Osteocyte (in vitro differentiated cells): ENCODE data around the gene TTC24. TPM values are rescaled to one million over a fixed set of nuclear protein-coding genes. Genes with fewer than 3 reads are reported as not detected.
"Not testable (repeated sequence)": the region's sequence is repeated elsewhere in the genome, so short reads cannot be mapped to it uniquely, and the experiment has no call there.

Source experiments
- DNase-seq: peaks from one replicate; pipeline ENCODE4 v3.0.0; 2021; ENCODE audit warnings: mixed read lengths; ENCODE audit not compliant: unreplicated experiment; ENCODE audit errors: extremely low spot score
- H3K27ac Mint-ChIP-seq: one replicate; pipeline ENCODE4 v1.8.0; 2021; ENCODE audit warnings: mild to moderate bottlenecking, mixed read lengths; ENCODE audit not compliant: unreplicated experiment
- H3K27me3 Mint-ChIP-seq: one replicate; pipeline ENCODE4 v1.8.0; 2021; ENCODE audit warnings: mixed read lengths; ENCODE audit not compliant: unreplicated experiment
- H3K36me3 Mint-ChIP-seq: one replicate; pipeline ENCODE4 v1.8.0; 2021; ENCODE audit warnings: mixed read lengths; ENCODE audit not compliant: unreplicated experiment
- H3K4me1 Mint-ChIP-seq: one replicate; pipeline ENCODE4 v1.8.0; 2021; ENCODE audit warnings: mixed read lengths; ENCODE audit not compliant: unreplicated experiment
- H3K4me3 Mint-ChIP-seq: one replicate; pipeline ENCODE4 v1.8.0; 2021; ENCODE audit warnings: mild to moderate bottlenecking, moderate library complexity, mixed read lengths; ENCODE audit not compliant: unreplicated experiment
- H3K9me3 Mint-ChIP-seq: one replicate; pipeline ENCODE4 v1.8.0; 2021; ENCODE audit warnings: mixed read lengths; ENCODE audit not compliant: unreplicated experiment
- CTCF ChIP-seq: fragments of 200-600 bp; sonication (generic); IDR thresholded peaks from 2 replicates; pipeline ENCODE4 v1.5.0; 2021; ENCODE audit warnings: antibody characterized with exemption, mild to moderate bottlenecking, moderate library complexity
- total RNA-seq: library from RNA; stranded (reverse); gene quantifications from 2 replicates; pipeline ENCODE4 v1.2.1, GENCODE V29; 2021

TTC24 gene
- total RNA-seq, 1 donor from 2014 or later, result not detected

GRCh38 chr1:156584813-156585212, 5.3 kb downstream of the TTC24 start:
- Mint-ChIP-seq H3K27me3 (peaks cover 2% of the 10 kb centered on the region), H3K4me3 (no peak overlapping the region), H3K27ac (no peak overlapping the region), H3K36me3 (no peaks in the 10 kb centered on the region), H3K9me3 (no peaks in the 10 kb centered on the region), H3K4me1 (peaks cover 2% of the 10 kb centered on the region)
- DNase-seq, result no peak
- TF ChIP-seq CTCF, result no peak

GRCh38 chr1:156586323-156586722, 6.8 kb downstream of the TTC24 start:
- Mint-ChIP-seq H3K4me1 (peaks cover 5% of the 10 kb centered on the region), H3K27ac (no peak overlapping the region), H3K4me3 (no peak overlapping the region), H3K36me3 (no peaks in the 10 kb centered on the region), H3K27me3 (peaks cover 2% of the 10 kb centered on the region), H3K9me3 (no peaks in the 10 kb centered on the region)
- no peak for DNase-seq
- no peak for TF ChIP-seq CTCF

GRCh38 chr1:156586892-156587477, 7.5 kb downstream of the TTC24 start:
- Mint-ChIP-seq H3K9me3 (no peaks in the 10 kb centered on the region), H3K4me1 (peaks cover 6% of the 10 kb centered on the region), H3K27me3 (peaks cover 2% of the 10 kb centered on the region), H3K27ac (no peak overlapping the region), H3K4me3 (no peak overlapping the region), H3K36me3 (no peaks in the 10 kb centered on the region)
- DNase-seq, result no peak
- no peak for TF ChIP-seq CTCF

- not testable (repeated sequence) for H3K9me3 Mint-ChIP-seq, DNase-seq, H3K36me3 Mint-ChIP-seq, H3K27me3 Mint-ChIP-seq, H3K4me3 Mint-ChIP-seq, H3K27ac Mint-ChIP-seq
- H3K4me1 Mint-ChIP-seq, result peaks cover 13% of the 10 kb centered on the region
Observed at GRCh38 chr1:156587927-156588326, 8.4 kb downstream of the TTC24 start.

GRCh38 chr1:156589546-156589945, 10.0 kb downstream of the TTC24 start:
- H3K27ac Mint-ChIP-seq, result no peak overlapping the region
- TF ChIP-seq CTCF, result no peak
- H3K27me3 Mint-ChIP-seq, result peaks cover 2% of the 10 kb centered on the region
- no peaks in the 10 kb centered on the region for H3K36me3 Mint-ChIP-seq
- H3K4me3 Mint-ChIP-seq, result no peak overlapping the region
- DNase-seq, result no peak
- H3K4me1 Mint-ChIP-seq, result peaks cover 11% of the 10 kb centered on the region
- no peaks in the 10 kb centered on the region for H3K9me3 Mint-ChIP-seq
